GM18873 (cell line): Measurements from ENCODE around the gene MTUS2.
"Not testable (repeated sequence)": the region's sequence is repeated elsewhere in the genome, so short reads cannot be mapped to it uniquely, and the experiment has no call there.

ENCODE experiments used
- ATAC-seq: cut with Tn5 transposase; IDR thresholded peaks from one replicate; pipeline ENCODE4 v1.9.1; 2021; ENCODE audit warnings: mild to moderate bottlenecking, moderate library complexity, moderate number of reproducible peaks; ENCODE audit not compliant: unreplicated experiment, low FRiP score

MTUS2 gene

DNA sequence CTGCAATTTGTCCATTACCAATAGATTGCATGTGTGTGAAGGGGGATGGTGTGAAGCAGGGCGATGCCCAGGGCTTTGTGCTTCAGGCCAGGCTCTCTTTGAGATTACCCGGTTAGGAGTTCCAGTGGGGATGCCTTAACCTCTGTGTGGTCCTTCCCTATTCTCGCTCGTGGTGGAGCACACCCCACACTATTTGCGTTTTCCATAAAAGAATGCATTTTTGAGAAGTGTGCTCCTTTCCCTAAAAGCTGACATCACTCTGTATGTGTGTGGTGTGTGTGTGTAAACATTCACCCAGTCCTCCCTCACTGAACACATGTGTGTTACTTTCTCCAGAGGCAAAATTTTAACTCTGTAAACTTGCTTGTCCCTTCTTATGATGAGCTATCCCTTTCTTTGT is 467.1 kb downstream of the MTUS2 start:
- no peak for ATAC-seq

DNA sequence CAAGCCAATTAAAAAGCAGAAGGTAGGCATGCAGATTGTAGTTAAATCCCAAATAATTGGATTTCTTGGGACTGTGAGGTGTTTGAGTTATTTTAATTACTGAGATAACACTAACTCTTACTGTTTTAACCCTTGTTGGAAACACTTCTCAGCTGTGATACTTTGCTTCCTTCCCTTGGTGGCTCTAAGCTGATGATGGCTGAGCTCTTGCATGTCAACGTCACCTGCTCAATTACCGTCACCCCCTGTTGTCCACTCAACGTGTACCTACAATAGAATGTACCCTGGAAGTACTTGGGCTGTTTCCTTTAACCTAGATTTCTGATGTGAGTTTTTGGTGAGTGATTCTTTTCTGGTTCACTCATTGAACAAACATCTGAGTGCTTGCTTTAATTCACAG is 471.9 kb downstream of the MTUS2 start:
- no peak for ATAC-seq

DNA sequence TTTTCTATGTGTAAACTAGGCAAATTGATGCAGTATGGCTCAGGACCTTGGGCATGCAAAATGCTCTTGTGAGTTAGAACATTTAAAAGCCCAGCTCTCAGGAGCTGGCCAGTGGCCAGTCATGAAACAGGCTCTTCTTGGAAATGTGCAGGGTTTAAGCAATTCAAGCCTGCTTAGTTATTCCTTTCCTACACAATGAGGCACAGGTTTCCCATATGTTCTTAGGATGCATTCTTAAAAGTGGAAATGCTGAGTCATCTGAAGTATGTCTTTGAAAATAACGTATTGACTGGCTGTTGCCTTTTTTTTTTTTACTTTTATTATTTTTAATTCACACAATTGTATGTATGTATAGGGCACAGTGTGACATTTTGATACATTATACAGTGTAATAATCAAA is 474.7 kb downstream of the MTUS2 start:
- no peak for ATAC-seq

DNA sequence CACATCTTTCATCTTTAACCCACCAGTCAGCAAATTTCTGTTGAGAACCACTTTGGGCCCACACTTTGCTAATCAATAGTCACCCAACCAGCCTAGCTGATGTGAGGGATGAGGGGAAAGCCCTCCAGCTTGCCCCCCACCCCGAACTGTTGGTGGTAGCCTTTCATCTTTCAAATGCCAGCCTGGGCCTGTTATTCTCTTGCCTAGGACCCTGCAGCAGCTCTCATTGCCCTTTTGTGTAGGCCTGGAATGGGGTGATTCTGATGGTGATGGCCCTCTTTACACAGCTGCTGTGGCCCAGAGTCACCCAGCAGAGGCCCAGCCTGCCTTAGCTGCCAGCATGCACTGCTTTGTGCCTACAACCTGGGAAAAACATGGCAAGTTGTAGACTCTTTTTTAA is 480.9 kb downstream of the MTUS2 start:
- no peak for ATAC-seq

- ATAC-seq = no peak
Measured at GRCh38 chr13:29304148-29304547, 484.0 kb downstream of the MTUS2 start.

- no peak for ATAC-seq
Measured at GRCh38 chr13:29310806-29311205, 490.7 kb downstream of the MTUS2 start.

- no peak for ATAC-seq
Measured at GRCh38 chr13:29315847-29316246, 495.7 kb downstream of the MTUS2 start.

GRCh38 chr13:29317828-29318227 is 497.7 kb downstream of the MTUS2 start:
- no peak for ATAC-seq

- no peak for ATAC-seq
Measured at GRCh38 chr13:29318741-29319140, 498.6 kb downstream of the MTUS2 start.

- ATAC-seq = no peak
Measured at GRCh38 chr13:29319451-29319850, 499.3 kb downstream of the MTUS2 start.

DNA sequence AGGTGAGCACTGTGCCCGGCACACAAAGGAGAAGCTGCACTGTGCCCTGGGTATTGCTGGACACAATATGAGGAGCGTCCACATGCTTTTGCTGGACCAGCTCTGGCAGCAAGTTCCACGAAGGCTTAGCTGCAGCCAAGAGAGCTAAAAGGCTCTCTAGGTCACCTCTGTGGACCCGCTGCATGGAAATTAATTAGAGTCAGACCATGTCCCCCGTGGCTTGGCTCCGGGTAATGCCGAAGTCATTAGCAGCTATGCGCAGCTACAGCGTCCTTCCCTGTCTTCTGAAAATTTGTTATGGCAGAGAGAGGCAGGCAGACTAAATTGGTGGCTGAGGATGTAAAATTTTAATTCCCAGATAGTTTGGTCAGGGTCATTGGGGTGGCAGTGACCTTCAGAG is 503.8 kb downstream of the MTUS2 start:
- no peak for ATAC-seq

DNA sequence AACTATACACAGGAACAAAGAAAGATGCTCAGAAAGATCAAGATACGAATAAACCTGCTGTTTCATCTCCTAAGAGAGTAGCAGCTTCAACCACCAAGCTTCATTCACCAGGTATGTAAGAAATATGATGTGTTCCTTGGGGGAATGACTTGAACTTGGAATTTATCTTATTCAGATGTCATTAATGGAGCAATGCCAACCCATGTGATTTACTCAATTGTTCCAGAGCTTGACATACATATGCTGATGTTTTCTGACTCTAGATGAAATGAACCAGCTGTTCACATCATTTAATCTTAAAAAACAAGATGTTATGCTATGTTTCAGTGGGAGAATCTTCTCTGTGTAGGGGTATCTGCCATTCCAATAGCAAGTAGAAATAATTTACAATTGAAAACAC is 504.5 kb downstream of the MTUS2 start:
- no peak for ATAC-seq

- ATAC-seq = no peak
Measured at GRCh38 chr13:29328501-29328900, 508.4 kb downstream of the MTUS2 start.

- no peak for ATAC-seq
Measured at GRCh38 chr13:29336356-29336755, 516.2 kb downstream of the MTUS2 start.

GRCh38 chr13:29339386-29340272 is 519.5 kb downstream of the MTUS2 start:
- no peak for ATAC-seq

DNA sequence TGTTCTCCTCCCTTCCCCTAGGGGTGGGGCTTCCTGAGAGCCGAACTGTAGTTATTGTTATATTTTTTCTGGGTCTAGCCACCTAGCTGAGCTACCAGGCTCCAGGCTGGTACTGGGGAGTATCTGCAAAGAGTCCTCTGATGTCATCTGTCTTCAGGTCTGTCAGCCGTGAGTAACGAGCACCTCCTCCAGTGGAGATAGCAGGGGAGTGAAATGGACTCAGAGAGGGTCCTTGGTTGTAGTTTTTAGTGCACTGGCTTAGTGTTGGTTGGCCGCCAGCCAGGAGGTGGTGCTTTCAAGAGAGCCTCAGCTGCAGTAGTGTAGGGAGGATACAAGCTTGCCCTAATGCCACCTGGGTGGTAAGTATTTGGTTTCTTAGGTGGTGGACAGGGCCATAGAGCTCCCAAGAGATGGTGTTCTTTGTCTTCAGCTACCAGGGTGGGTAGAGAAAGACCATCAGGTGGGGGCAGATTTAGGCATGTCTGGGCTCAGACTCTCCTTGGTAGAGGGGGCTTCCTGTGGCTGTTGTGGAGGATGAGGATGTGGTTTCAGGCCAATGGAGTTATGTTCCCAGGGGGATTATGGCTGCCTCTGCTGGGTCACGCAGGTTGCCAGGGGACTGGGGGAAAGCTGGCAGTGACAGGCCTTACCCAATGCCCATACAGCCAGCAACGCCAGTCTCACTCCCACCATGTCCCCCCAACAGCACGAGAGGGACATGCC is 525.9 kb downstream of the MTUS2 start:
- ATAC-seq = not testable (repeated sequence)

DNA sequence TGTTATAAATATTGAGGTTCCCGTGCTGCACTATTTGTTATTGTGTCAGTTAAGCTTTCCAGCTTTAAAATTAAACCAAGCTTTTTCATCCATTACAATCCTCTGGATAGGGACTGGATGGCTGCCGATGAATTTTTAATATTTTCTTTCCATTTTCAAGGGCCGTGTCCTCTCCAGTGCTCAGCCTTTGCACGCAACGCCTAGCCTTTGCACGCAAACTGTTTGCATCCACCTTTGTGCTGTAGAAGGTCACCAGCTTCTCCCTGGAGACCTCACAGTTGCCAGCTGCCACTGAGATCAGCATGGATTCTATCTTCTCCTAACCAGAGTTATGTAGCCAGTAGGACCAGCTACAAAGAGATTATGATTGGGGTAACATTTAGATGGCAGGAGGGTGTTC is 534.9 kb downstream of the MTUS2 start:
- no peak for ATAC-seq

- no peak for ATAC-seq
Measured at GRCh38 chr13:29359181-29359580, 539.0 kb downstream of the MTUS2 start.

GRCh38 chr13:29361716-29362115 is 541.6 kb downstream of the MTUS2 start:
- no peak for ATAC-seq

DNA sequence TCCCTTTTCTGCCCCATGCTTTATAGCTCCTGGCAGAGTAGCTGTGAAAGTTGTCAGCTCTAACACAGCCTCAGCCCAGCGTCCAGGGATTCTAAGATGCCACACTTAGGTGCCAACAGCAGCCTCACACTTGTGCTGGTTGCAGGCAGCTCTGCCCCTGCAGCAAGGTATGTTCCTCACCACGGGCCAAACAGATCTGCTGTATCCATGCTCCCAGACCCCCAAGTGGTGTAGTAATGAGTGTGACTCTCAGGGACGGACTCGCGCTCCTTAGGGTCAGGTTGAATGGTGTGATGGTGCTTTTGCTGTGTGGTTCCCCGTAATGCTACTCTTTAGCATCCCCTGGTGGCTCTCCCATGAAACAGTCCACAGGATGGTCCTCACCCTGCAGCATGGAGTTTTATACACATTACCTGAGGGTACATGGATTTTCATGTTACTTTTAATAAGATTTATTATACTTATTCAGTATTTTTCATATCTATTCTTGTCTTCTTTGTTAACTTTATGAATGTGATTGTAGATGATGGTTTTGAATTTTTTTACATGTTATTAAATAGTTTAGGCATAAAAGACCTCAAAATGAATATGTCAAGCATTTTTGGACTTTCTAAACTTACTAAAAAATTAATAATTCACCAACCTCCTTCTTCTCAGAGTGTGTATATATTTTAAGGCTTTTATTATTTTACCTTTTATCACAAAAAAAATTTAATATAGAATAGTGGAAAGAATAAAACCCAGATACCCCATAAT is 542.9 kb downstream of the MTUS2 start:
- peak; percentile 71 for ATAC-seq
